Osteoblast (primary cell): ENCODE results near the gene CDH6. TPM values are rescaled to one million over a fixed set of nuclear protein-coding genes. Genes with fewer than 3 reads are reported as not detected.

ENCODE experiments used
- DNase-seq: peaks from one replicate; pipeline ENCODE4 v3.0.0; 2011; ENCODE audit warnings: low spot score, mixed read lengths; ENCODE audit not compliant: insufficient read length; ENCODE audit errors: missing footprints
- H2AFZ ChIP-seq: 2 replicates; pipeline ENCODE4 v1.6.0; 2011; ENCODE audit warnings: mild to moderate bottlenecking, low read length
- H3K27ac ChIP-seq: 2 replicates; pipeline ENCODE4 v1.5.1; 2011; ENCODE audit warnings: mild to moderate bottlenecking, low read depth, low read length, moderate library complexity
- H3K27me3 ChIP-seq: 2 replicates; pipeline ENCODE4 v1.6.0; 2012; ENCODE audit warnings: mild to moderate bottlenecking, control low read depth, inconsistent platforms, low read length, moderate library complexity; ENCODE audit not compliant: insufficient read depth
- H3K36me3 ChIP-seq: 2 replicates; pipeline ENCODE4 v1.5.1; 2011; ENCODE audit warnings: mild to moderate bottlenecking, low read length, control low read depth, moderate library complexity; ENCODE audit not compliant: insufficient read depth
- H3K4me1 ChIP-seq: 2 replicates; pipeline ENCODE4 v1.5.1; 2011; ENCODE audit warnings: mild to moderate bottlenecking, low read length, control low read depth, moderate library complexity; ENCODE audit not compliant: insufficient read depth
- H3K4me2 ChIP-seq: 2 replicates; pipeline ENCODE4 v1.6.0; 2011; ENCODE audit warnings: mild to moderate bottlenecking, low read length; ENCODE audit not compliant: insufficient read depth
- H3K4me3 ChIP-seq: fragments of 200-600 bp; sonication (generic); 3 replicates; pipeline ENCODE4 v1.5.1; 2012; ENCODE audit warnings: mild to moderate bottlenecking, low read length, inconsistent platforms; ENCODE audit not compliant: insufficient read depth
- H3K79me2 ChIP-seq: 2 replicates; pipeline ENCODE4 v1.6.0; 2012; ENCODE audit warnings: mild to moderate bottlenecking, low read length, control low read depth, inconsistent platforms; ENCODE audit not compliant: insufficient read depth
- H3K9me3 ChIP-seq: 2 replicates; pipeline ENCODE4 v1.5.1; 2011; ENCODE audit warnings: low read depth, low read length, control low read depth
- H4K20me1 ChIP-seq: 2 replicates; pipeline ENCODE4 v1.6.0; 2012; ENCODE audit warnings: mild to moderate bottlenecking, low read length, control low read depth; ENCODE audit not compliant: insufficient read depth
- total RNA-seq: library from RNA; depleted of rRNA; stranded (reverse); fragments of >200 nt; gene quantifications from 2 replicates; pipeline ENCODE4 v1.2.3, GENCODE V29; 2012
- TF ChIP-seq, protein P1 (sequence below): IDR thresholded peaks from 2 replicates; pipeline ENCODE4 v1.5.1; 2011; ENCODE audit warnings: mild to moderate bottlenecking, low read depth, low read length, moderate library complexity; ENCODE audit errors: extremely low read depth

The CDH6 gene
- total RNA-seq, 1 donor: 16.3 TPM

- no peaks in the 10 kb centered on the region for H3K9me3 ChIP-seq
- DNase-seq: no peak
- H3K27ac ChIP-seq: no peak overlapping the region
- TF ChIP-seq, protein P1, sequence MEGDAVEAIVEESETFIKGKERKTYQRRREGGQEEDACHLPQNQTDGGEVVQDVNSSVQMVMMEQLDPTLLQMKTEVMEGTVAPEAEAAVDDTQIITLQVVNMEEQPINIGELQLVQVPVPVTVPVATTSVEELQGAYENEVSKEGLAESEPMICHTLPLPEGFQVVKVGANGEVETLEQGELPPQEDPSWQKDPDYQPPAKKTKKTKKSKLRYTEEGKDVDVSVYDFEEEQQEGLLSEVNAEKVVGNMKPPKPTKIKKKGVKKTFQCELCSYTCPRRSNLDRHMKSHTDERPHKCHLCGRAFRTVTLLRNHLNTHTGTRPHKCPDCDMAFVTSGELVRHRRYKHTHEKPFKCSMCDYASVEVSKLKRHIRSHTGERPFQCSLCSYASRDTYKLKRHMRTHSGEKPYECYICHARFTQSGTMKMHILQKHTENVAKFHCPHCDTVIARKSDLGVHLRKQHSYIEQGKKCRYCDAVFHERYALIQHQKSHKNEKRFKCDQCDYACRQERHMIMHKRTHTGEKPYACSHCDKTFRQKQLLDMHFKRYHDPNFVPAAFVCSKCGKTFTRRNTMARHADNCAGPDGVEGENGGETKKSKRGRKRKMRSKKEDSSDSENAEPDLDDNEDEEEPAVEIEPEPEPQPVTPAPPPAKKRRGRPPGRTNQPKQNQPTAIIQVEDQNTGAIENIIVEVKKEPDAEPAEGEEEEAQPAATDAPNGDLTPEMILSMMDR: no peak
- H3K4me1 ChIP-seq: no peaks in the 10 kb centered on the region
- no peaks in the 10 kb centered on the region for H4K20me1 ChIP-seq
- H3K36me3 ChIP-seq: no peaks in the 10 kb centered on the region
- no peak overlapping the region for H2AFZ ChIP-seq
- H3K4me2 ChIP-seq: no peak overlapping the region
- H3K4me3 ChIP-seq: no peak overlapping the region
- no peaks in the 10 kb centered on the region for H3K27me3 ChIP-seq
- H3K79me2 ChIP-seq: no peaks in the 10 kb centered on the region
Observed at GRCh38 chr5:31181376-31181987, 12.0 kb upstream of the CDH6 start.

- Histone ChIP-seq H3K79me2 (no peaks in the 10 kb centered on the region), H4K20me1 (no peaks in the 10 kb centered on the region), H3K36me3 (no peaks in the 10 kb centered on the region), H3K9me3 (no peaks in the 10 kb centered on the region), H3K27ac (no peak overlapping the region), H3K4me1 (no peaks in the 10 kb centered on the region), H3K4me2 (no peak overlapping the region), H3K4me3 (no peak overlapping the region), H3K27me3 (no peaks in the 10 kb centered on the region), H2AFZ (no peak overlapping the region)
- TF ChIP-seq, protein P1: no peak
- no peak for DNase-seq
Observed at GRCh38 chr5:31182136-31182535, 11.3 kb upstream of the CDH6 start.

DNA sequence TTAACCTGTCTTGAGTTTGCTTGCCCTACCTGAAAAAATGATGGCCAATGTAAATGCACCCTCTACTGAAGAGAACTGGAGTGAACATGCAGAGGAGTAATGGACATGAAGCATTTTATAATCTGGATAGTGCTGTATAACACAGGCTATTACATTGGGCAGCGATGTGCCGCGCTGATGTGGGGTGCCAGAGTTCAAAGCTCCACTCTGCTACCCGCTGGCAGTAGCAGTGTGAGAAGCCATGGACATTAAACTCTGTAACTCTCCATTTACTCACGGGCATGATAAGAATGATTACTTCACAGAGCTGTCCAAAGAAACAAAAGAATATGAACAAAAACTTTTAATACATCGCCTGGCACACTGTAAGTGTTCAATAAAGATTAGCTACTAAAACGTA lies 7.5 kb upstream of the CDH6 start:
- no peaks in the 10 kb centered on the region for H3K79me2 ChIP-seq
- no peaks in the 10 kb centered on the region for H3K4me1 ChIP-seq
- H3K9me3 ChIP-seq: no peaks in the 10 kb centered on the region
- H2AFZ ChIP-seq: no peak overlapping the region
- no peak overlapping the region for H3K4me3 ChIP-seq
- TF ChIP-seq, protein P1: no peak
- H4K20me1 ChIP-seq: no peaks in the 10 kb centered on the region
- no peak for DNase-seq
- no peaks in the 10 kb centered on the region for H3K36me3 ChIP-seq
- no peaks in the 10 kb centered on the region for H3K27me3 ChIP-seq
- H3K4me2 ChIP-seq: no peak overlapping the region
- H3K27ac ChIP-seq: no peak overlapping the region

DNA sequence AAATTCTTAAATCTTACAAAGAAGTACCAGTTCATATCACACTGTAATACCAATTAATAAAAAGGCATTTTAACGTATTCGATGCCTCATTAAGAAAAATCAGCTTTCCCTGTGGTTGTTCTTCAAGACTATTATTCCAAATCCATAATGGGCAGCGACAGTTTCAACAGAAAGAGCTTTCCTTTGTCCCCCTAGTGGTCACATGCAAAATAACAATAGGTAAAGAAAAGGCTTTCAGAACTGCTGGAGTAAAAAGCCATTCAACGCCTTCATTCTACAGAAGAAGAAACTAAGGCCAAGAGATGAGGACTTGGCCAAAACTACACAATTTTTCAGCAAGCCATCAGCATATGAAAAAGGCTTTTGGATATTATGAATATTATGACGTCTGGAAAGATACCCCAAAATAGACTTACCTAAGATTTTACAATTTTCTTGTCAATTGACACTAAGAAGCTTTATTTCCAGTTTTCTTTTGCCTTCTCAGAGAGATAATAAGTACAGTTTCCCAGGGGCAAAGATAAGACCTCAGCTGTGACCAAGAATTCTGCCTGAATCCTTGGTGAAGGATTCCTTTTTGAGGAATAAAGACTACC lies 6.7 kb upstream of the CDH6 start:
- TF ChIP-seq, protein P1: peak; percentile 74
- no peak for DNase-seq
- Histone ChIP-seq H4K20me1 (no peaks in the 10 kb centered on the region), H3K27ac (no peak overlapping the region), H3K79me2 (no peaks in the 10 kb centered on the region), H3K4me2 (no peak overlapping the region), H3K4me1 (no peaks in the 10 kb centered on the region), H3K27me3 (peaks cover under 1% of the 10 kb centered on the region), H3K9me3 (no peaks in the 10 kb centered on the region), H3K36me3 (no peaks in the 10 kb centered on the region), H2AFZ (no peak overlapping the region), H3K4me3 (no peak overlapping the region)
